Measurements from ENCODE around the gene LNP1. TPM values are rescaled to one million over a fixed set of nuclear protein-coding genes. Genes with fewer than 3 reads are reported as not detected.

Gene LNP1
- total and polyA plus RNA-seq, 9 of the 15 experiments (the other 6 are each of a cell fraction or from before 2014, with no cell fraction given), result 1.9 to 5.2 (median 4.5) TPM

DNA sequence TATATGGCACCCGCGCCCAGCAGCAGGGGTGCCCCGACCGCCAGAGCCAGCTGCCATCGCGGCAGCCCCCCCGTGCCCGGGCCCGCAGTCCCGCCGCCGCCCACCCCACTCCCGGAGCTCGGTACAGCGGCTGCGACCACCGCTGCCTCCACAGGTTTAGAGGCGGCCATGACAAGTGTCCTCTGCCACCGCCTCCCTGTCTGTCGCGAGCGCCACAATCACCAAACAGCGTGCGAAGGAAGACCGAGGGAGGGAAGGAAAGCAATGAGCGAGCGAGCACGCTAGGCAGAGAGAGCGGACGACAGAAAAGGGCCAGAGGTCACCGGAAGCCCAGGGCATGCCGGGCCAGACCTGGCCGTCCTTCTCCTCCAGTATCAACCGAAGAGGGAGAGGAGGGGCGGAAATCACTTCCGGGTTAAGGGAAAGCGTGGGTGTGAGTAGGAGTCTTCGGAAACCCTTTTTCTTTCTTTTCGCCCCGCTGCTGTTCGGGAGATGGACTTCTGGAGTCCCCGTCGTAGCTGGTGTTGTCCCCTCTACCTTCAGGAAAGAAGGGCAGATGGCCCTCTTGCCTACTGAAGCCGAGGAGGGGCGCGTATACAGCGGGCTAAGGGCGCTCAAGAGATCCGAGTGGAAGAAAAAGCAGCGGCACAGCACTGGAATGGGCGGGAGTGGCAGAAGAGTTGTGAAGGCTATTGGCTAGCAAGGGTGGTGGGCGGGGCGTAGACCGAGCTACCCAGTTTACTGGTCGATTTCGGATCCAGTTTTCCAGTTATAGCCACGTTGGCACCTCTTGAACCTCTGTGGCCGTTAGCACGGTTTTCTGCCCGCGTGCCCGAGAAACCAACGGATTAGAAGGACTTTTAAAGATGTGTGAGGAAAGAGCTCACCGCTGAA lies at the start of gene LNP1, which contains the start of gene TOMM70 (continued):
- TF ChIP-seq, protein P1, sequence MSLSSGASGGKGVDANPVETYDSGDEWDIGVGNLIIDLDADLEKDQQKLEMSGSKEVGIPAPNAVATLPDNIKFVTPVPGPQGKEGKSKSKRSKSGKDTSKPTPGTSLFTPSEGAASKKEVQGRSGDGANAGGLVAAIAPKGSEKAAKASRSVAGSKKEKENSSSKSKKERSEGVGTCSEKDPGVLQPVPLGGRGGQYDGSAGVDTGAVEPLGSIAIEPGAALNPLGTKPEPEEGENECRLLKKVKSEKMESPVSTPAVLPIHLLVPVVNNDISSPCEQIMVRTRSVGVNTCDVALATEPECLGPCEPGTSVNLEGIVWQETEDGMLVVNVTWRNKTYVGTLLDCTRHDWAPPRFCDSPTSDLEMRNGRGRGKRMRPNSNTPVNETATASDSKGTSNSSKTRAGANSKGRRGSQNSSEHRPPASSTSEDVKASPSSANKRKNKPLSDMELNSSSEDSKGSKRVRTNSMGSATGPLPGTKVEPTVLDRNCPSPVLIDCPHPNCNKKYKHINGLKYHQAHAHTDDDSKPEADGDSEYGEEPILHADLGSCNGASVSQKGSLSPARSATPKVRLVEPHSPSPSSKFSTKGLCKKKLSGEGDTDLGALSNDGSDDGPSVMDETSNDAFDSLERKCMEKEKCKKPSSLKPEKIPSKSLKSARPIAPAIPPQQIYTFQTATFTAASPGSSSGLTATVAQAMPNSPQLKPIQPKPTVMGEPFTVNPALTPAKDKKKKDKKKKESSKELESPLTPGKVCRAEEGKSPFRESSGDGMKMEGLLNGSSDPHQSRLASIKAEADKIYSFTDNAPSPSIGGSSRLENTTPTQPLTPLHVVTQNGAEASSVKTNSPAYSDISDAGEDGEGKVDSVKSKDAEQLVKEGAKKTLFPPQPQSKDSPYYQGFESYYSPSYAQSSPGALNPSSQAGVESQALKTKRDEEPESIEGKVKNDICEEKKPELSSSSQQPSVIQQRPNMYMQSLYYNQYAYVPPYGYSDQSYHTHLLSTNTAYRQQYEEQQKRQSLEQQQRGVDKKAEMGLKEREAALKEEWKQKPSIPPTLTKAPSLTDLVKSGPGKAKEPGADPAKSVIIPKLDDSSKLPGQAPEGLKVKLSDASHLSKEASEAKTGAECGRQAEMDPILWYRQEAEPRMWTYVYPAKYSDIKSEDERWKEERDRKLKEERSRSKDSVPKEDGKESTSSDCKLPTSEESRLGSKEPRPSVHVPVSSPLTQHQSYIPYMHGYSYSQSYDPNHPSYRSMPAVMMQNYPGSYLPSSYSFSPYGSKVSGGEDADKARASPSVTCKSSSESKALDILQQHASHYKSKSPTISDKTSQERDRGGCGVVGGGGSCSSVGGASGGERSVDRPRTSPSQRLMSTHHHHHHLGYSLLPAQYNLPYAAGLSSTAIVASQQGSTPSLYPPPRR (CRISPR knock-in tag; IDR thresholded peaks at IDR 0.05; ENCODE audit: borderline replicate concordance), result no peak
- TF ChIP-seq DIDO1 (tag; IDR thresholded peaks at IDR 0.05; ENCODE audit: low read depth) (peak; percentile 83), PHB (CRISPR knock-in tag; IDR thresholded peaks at IDR 0.05) (no peak), GABPB1 (CRISPR knock-in tag; IDR thresholded peaks at IDR 0.05) (peak; percentile 97), ZKSCAN8 (CRISPR knock-in tag; IDR thresholded peaks at IDR 0.05) (no peak; the same call in 1 of the 2 replicates), RBBP5 (IDR thresholded peaks at IDR 0.05; ENCODE audit: borderline replicate concordance, insufficient read depth, low read length, poor library complexity, severe bottlenecking) (peak; percentile 93), ZNF239 (CRISPR knock-in tag; IDR thresholded peaks at IDR 0.05) (no peak), ELF1 (tag; IDR thresholded peaks at IDR 0.05) (peak; percentile 85), TAF1 (IDR thresholded peaks at IDR 0.05; ENCODE audit: control insufficient read depth, extremely low read depth, insufficient read depth, low read length, severe bottlenecking) (peak; percentile 69), NFRKB (IDR thresholded peaks at IDR 0.05; ENCODE audit: low read depth) (peak; percentile 54; the same call in 1 of the 2 replicates), KDM2B (CRISPR knock-in tag; IDR thresholded peaks at IDR 0.05) (no peak)
- TF ChIP-seq, protein P2, sequence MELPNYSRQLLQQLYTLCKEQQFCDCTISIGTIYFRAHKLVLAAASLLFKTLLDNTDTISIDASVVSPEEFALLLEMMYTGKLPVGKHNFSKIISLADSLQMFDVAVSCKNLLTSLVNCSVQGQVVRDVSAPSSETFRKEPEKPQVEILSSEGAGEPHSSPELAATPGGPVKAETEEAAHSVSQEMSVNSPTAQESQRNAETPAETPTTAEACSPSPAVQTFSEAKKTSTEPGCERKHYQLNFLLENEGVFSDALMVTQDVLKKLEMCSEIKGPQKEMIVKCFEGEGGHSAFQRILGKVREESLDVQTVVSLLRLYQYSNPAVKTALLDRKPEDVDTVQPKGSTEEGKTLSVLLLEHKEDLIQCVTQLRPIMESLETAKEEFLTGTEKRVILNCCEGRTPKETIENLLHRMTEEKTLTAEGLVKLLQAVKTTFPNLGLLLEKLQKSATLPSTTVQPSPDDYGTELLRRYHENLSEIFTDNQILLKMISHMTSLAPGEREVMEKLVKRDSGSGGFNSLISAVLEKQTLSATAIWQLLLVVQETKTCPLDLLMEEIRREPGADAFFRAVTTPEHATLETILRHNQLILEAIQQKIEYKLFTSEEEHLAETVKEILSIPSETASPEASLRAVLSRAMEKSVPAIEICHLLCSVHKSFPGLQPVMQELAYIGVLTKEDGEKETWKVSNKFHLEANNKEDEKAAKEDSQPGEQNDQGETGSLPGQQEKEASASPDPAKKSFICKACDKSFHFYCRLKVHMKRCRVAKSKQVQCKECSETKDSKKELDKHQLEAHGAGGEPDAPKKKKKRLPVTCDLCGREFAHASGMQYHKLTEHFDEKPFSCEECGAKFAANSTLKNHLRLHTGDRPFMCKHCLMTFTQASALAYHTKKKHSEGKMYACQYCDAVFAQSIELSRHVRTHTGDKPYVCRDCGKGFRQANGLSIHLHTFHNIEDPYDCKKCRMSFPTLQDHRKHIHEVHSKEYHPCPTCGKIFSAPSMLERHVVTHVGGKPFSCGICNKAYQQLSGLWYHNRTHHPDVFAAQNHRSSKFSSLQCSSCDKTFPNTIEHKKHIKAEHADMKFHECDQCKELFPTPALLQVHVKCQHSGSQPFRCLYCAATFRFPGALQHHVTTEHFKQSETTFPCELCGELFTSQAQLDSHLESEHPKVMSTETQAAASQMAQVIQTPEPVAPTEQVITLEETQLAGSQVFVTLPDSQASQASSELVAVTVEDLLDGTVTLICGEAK (IDR thresholded peaks at IDR 0.05), result peak; percentile 95
- TF ChIP-seq, protein P2 (CRISPR knock-in tag; IDR thresholded peaks at IDR 0.05), result no peak

All from K562 (cell line).